Activated CD8-positive, alpha-beta memory T cell treated with anti-CD3 and anti-CD28 coated beads, Interleukin-2, amount 50 U/mL, for 1 hour (primary cell): ENCODE data around the gene PRR36.
"Not testable (repeated sequence)": the region's sequence is repeated elsewhere in the genome, so short reads cannot be mapped to it uniquely, and the experiment has no call there.

Experiments
- DNase-seq: peaks from one replicate; pipeline ENCODE4 v3.0.0-alpha.2; 2020; ENCODE audit errors: extremely low read depth

PRR36 gene

DNA sequence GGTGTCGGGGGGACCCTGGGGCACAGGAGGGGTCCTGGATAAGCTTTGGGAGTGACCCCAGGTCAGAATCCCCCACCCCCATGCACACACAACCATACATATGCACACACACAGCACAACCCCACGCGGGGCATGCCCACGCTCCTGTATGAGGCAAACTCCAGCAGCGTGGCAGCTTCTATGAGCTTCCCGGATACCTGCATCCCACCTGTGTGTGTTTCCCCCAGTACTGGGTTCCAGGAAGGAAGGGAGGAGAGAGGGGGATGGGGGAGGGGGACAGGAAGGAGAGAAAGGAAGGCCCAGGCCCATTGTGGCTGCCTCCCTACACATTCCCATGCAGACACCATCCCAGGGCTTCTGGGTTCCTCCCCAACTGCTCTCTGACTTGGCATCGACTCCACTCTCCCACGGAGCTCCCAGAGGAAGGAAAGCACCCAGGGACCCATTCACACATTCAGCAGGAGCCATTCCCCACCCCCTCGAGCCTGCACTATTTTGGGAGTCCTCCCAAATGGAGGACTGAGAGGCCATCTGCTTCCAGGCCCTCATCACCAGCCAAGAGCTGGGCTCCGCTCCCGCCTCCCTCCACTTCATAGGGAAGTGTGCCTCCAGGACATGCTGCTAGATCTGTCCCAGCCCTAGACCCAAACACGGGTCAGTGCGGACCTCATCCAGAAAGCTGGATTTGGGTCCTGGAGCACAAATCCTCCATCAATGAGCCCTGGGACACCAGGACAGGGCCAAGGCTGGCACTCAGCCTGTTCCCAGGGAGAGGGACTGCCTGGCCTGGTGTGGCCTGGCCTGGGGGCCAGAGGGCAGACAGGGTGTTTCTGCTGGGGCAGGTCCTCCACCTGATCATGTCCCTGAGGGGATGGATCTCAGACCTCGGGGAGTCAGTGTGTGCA lies 13.2 kb downstream of the PRR36 start:
- DNase-seq = no peak

DNA sequence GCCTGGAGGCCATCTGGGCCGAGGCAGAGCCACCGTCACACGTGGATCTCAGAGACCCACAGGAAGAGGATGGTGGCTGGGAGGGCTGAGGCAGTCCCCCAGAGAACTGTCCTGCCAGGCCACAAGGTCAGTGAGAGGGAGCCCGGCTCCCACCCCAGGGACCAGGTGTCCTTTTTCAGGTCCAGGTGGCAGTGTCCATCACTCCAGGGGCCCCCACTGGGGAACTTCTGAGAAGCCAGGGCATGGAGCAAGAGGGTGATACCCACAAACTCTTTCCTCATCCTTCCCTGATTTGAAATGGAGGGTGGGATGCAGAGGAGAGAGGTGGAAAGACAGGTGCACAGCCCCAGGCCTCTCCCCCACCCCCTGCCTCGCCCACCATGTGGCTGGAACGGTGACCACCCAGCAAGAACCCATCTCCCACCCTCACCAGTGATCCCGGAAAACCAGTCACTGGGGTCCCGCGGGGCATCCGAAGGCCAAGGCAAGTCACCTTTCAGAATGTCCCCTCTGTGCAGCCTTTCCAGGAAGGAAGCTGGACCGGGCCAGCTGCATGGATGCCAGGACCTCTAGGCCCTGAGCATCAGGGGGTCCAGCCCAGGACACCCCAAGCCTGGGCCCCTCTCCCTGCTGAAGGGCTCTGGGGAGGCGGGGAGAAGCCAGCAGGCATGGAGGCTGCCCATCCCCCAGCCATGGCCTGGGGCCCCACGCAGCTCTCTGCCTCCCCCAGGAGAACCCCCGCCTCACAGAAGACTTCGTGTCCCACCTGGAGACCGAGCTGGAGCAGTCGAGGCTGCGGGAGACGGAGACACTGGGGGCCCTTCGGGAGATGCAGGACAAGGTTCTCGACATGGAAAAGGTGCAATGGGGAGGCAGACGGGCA lies 14.1 kb downstream of the PRR36 start:
- no peak for DNase-seq

- not testable (repeated sequence) for DNase-seq
Observed at GRCh38 chr19:7859087-7859486, 15.1 kb downstream of the PRR36 start.

DNA sequence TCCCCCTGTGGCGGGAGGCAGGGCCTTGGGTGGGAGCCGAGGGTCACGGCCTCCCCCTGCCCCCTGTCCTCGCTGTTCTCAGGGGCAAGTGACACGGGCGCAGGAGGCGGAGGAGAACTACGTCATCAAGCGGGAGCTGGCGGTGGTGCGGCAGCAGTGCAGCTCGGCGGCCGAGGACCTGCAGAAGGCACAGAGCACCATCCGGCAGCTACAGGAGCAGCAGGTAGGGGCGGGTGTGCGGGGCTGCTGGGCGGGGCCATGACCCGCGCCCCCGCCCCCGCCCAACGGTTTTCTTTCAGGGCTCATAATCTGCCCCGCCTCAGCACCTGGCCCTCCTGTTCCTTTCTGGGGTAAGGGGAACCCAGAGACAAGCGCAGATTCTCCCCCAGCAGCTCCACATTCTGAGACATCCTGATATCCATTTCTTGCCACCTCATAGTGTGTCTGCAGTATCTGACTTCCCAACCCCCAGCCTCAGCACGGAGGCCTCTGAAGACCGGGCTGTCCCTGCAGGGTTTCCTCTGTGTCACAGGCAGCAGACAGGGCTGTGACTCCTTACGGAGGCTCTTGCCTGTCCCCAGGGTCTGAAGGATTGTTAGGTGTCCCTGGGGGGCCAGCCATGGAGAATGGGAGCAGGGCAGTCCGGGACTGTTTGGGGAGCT lies 15.9 kb downstream of the PRR36 start:
- no peak for DNase-seq

DNA sequence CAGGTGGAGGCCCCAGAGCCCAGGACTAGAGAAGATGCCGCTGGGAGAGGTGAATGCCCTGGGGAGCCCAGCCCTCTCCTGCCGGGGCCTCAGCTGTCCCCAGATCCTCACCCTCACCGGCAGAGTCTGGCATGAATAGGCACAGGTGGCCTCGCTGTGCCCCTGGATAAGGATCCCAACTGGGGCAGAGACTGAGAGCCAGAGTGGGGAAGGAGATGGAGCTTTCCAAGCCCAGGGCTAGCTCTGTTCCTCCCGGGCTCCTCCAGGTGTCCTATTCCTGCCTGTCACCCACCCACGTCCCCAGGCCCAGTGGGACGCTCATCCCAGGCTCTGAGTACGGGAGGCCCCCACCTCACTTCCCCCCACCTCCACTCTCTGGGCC lies 16.5 kb downstream of the PRR36 start:
- no peak for DNase-seq

DNA sequence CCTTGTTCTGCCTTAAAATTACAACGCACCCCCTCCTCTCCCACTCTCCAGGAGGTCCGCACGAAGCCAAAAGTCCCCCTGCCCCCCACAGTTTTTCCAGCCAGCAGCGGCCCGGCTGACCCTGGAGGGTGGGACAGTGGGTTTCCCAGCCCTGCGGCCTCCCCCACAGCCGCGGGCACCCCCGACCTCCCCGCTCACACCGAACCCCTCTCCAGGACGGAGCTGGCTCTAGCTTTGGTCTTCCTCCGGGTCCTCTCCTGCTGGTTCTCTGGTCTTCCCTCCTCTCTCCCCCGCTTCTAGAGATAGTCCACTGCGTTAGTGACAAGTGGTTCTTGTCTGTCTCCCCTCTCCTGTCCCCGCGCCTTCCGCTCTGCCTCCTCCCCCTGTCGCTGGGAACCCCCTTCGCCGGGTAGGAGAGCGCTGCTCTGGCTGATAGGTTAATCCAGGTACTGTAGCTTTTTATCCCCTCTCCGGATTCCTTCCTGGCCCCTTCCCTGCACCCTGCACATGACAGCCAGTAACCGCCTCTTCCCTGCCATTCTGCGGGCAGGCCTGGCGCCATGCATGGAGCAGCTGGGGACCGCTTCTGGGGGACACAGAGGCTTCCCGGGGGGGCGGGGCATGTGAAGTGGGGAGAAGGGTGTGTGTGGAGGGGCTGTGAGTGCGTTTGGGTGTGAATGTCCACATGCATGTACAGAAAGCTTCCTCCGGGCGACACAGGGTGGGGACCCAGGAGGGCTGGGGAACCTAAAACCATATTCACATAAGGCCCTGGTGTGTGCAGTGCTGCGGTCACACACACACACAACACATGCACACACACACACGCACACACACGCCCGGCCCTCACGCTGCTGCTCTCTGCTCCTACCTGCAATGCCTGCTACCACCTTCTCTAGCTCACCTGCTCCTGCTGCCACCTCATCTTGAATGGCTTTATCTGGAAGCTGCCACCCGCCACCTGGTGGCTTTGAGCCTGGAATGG lies 17.2 kb downstream of the PRR36 start:
- DNase-seq = no peak

DNA sequence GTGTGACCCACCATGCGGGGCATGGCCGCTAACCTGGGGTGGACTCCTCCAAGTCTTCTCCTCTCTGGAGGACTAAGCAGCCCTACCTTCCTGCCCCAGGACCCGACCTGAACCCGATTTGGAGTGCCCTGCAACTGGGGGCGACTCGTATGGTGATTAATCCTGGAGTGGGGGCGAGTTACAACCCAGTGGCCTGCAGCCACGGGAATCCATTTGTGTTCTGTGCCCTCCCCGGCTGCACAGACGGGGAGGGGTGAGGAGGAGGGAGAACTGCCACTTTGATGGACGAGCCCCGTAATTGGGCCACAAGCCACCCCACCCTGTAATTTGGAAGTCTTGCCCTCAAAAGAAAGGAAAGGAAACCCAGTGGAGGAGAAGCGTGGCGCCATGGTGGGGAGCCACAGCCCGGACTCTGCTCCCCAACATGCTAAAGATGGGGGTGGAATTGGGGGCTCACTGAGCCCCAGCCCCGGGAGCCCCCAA lies 18.0 kb downstream of the PRR36 start:
- DNase-seq = no peak

DNA sequence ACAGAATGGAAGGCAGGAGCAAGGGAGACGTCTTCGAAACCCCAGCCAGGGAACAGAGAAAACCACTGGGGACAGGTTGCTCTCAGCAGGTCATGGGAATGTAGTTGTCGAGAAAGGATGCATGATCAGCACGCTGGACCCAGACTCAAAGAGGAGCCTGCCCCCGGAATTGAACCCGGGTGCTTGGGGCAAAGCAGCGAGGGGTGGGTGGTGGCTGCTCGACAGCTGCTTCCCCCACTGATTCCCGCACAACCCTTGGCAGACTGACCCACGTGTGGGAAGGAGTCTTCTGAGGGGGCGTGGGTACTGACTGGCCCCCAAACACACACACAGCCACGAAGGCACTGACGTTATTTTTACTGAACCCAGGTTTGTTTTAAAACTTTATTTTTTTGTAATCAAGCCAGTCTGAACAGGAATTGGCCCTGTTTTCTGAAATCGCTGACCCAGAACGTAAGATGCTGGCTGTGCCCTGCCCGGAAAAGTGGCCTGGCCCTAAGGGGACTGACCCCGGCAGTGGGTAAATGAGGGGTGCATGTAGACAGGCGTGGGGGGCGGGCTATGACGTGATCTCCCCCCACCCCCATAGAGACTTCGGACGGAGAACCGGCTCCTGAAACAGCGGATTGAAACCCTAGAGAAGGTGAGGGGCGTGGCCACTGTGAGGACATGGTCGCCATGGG lies 18.6 kb downstream of the PRR36 start:
- no peak for DNase-seq

- DNase-seq = no peak
Observed at GRCh38 chr19:7853770-7854128, 20.4 kb downstream of the PRR36 start.

DNA sequence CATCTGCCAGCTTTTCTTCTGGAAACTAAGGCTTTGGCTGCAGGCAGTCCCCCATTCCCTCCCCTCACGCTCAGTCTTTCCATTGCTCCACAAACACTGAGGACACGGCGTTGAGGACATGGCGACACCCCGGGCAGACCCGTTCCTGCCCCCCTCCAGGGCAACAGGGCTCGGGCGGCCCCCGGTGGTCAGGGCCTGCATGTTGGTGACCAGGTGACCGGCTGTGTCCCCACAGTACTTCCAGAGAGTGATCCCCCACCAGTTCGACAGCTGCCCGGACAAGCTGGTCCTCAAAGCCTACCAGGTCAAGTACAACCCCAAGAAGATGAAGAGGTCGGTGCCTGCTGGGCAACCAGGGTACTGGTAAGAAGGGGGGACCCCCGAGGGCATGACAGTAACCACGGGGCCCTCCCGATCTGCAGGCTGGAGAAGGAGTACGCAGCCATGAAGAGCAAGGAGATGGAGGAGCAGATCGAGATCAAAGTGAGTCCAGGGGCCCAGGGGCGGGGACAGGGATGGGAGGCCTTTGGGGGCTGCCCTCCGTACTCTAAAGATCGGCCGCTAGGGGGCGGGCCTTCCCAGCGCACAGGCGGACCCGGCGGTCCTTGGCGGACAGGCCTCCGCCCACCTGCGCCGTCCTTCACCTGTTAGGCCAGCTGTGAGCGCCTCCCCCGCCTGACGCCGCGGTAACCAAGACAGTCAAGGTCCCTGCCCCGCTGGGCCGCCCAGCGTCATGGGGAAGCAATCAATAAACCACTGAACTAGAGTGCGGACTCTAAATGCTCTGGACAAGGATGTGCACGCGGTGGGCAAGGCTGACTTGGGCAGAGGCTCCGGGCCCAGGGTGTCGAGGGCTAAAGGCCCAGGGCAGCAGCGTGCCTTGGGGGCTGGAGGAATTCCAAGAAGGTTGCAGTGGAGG lies 21.1 kb downstream of the PRR36 start:
- DNase-seq = no peak

DNA sequence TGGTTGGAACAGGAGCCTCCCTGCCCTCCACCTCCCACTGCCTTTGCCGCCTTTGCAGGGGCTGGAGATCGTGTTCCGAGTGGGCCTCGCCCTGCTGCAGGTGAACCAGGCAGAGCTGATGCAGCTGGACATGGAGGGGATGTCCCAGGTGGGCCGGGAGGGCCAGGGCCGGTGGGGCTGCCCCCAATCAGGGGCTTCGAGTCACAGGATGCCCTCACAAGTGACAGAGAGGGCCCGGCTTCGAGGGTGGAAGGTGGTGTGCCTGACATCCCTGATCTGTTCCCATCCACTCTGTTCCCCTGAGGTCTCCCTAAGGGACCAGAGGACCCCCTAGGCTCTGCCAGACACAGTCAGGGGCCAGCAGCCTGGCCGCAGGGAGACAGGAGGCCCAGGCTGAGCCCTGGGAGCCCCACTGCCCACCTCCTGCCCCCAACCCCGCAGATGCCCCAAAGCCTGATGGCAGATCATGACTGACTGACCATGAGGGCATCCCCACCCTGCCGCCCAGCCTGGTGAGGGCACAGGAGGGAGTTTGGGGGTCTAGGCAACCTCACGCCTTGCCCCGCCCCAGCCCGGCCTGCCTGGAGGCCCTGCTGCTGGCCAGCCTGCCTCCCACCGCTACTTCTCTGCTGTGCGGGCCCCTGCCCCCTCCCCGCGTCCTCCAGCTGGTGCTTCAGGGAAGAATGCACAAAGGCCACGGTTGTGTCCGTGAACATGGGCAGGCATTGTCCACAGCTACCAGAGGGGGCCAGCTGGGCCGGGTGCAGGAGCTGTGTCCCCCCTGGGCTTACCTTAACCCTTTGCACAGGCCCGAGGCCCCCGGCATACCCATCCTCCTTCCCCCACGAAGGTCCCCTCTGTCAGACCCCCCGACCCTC lies 22.3 kb downstream of the PRR36 start:
- DNase-seq = no peak

DNA sequence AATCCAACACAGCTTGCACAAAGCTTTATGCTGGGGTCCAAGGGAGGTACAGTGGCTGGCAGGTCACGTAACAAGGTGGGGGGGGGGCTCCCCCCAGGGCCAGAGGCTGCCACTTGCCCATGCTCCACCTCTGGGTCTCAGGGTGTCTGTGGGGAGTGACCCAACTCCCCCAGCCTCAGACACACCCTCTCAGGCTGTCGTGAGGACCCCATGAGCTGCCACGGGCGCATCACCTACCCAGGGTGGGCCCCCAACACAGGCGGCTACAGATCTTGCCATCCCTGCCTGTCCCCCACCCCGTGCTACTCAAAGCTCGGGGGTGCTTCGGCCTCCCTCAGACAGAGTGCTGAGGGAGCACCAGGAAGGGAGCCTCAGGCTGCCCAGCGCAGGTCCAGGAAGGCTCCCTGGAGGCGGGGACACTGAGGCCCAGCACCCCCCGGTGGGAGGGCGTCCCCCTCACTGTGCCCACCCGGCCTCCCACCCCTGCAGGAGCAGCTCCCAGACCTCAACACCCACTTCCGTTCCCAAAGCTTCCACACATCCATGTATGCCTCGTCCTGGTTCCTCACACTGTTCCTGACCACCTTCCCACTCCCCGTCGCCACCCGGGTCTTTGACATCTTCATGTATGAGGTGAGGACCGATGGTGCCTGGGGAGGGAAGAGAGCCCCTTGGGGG lies 23.1 kb downstream of the PRR36 start:
- DNase-seq = no peak

GRCh38 chr19:7850000-7850813 lies 24.0 kb downstream of the PRR36 start:
- no peak for DNase-seq

DNA sequence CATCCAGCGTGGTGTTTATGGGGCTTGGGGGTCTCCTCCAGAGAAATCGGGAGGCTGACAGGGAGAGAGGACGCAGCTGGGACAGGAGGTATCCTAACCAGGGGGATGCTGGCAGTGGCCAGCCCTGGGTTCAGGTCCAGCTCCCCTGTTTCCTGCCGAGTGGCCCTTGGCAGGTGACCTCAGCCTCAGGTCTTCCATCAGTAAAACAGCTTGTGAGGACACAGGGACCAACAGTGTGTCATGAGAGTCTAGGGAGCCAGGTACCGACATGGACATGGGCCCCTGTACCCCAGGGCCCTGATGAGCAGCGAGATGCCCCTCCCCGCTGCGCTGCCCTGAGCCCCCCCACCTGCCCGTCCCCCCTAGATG lies 24.6 kb downstream of the PRR36 start:
- DNase-seq = no peak

DNA sequence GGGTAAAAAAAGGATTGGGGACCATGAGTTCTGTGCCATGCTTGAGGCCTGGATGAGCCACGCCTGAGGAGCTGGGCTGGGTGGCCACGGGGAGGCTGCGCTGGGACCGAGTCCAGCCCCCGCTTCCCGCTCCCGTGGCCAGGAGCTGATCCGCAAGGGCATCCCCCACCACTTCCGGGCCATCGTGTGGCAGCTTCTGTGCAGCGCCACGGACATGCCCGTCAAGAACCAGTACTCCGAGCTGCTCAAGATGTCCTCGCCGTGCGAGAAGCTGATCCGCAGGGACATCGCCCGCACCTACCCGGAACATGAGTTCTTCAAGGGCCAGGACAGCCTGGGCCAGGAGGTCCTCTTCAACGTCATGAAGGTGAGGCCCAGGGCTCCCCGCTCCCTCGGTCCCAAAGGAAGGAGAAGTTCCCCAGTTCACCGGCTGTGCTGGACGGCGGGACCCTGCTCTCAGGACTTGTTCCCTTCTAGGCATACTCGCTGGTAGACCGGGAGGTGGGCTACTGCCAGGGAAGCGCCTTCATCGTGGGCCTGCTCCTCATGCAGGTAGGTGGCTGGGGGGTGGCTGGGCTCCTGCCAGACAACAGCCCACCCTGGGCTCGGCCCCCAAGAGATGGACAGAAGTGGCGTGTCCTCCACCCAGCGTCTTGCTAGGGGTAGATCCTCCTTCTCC lies 25.3 kb downstream of the PRR36 start:
- DNase-seq = no peak

DNA sequence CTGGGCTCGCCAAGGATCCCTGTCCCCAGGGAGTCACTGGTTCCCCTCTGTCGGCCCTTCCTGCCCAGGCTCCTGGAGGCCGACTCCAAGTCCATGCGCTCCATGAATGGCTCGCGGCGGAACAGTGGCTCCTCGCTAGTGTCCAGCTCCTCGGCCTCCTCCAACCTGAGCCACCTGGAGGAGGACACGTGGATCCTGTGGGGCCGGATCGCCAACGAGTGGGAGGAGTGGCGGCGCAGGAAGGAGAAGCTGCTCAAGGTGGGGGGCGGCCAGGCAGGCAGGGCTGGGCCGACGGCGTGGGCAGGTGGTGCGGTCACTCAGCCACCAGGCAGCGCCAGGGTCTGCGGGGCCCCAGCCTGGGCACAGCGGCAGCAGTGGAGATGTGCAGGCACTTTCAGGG lies 26.5 kb downstream of the PRR36 start:
- DNase-seq = no peak
